Mesothelial cell of epicardium (in vitro differentiated cells): ENCODE measurements around the gene SAMD7. TPM values are rescaled to one million over a fixed set of nuclear protein-coding genes. Genes with fewer than 3 reads are reported as not detected.

ENCODE experiments used
- DNase-seq, 2 experiments: peaks; one replicate each; pipeline ENCODE4 v3.0.0; 2021; ENCODE audit warnings: low spot score in 2 of 2; ENCODE audit not compliant: unreplicated experiment in 2 of 2
- H3K27ac Mint-ChIP-seq: 2 replicates; pipeline ENCODE4 v1.8.0; 2021; ENCODE audit warnings: mixed read lengths
- H3K27me3 Mint-ChIP-seq: 2 replicates; pipeline ENCODE4 v1.8.0; 2021; ENCODE audit warnings: low read depth, mixed read lengths
- H3K36me3 Mint-ChIP-seq: 2 replicates; pipeline ENCODE4 v1.8.0; 2021; ENCODE audit warnings: mixed read lengths
- H3K4me1 Mint-ChIP-seq: 2 replicates; pipeline ENCODE4 v1.8.0; 2021; ENCODE audit warnings: mixed read lengths
- H3K4me3 Mint-ChIP-seq: 2 replicates; pipeline ENCODE4 v1.8.0; 2021; ENCODE audit warnings: mild to moderate bottlenecking, moderate library complexity, mixed read lengths
- H3K9me3 Mint-ChIP-seq: 2 replicates; pipeline ENCODE4 v1.8.0; 2021; ENCODE audit warnings: mixed read lengths
- total RNA-seq: library from RNA; stranded (reverse); gene quantifications from 3 replicates; pipeline ENCODE4 v1.2.1, GENCODE V29; 2021
- TF ChIP-seq, protein P1 (sequence below): fragments of 200-600 bp; sonication (generic); IDR thresholded peaks from one replicate; pipeline ENCODE4 v1.5.0; 2021; ENCODE audit warnings: antibody characterized with exemption; ENCODE audit not compliant: unreplicated experiment

SAMD7 gene
- total RNA-seq, 1 donor from 2014 or later, result not detected

DNA sequence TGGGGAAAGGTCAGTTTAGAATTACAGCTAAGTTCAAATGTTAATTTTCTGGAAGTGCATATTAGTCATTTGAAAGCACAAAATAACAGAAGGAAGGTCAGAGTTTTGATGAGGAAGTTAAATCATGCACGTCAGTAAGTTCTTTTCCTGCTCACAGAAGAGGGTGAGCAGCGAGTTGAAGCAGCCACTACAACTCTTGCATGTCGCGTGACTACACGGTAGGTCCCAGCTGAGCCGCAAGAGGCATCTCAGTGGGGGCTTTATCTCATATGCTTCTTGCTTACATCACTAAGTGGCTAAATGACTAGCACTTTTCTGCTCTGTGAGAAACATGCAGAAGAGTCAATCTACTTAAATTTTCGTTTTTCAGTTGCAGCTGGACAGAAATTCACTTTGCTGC lies 33.9 kb downstream of the SAMD7 start:
- H3K9me3 Mint-ChIP-seq, result peaks cover 3% of the 10 kb centered on the region
- H3K4me1 Mint-ChIP-seq, result peaks cover 9% of the 10 kb centered on the region
- no peaks in the 10 kb centered on the region for H3K36me3 Mint-ChIP-seq
- TF ChIP-seq, protein P1, sequence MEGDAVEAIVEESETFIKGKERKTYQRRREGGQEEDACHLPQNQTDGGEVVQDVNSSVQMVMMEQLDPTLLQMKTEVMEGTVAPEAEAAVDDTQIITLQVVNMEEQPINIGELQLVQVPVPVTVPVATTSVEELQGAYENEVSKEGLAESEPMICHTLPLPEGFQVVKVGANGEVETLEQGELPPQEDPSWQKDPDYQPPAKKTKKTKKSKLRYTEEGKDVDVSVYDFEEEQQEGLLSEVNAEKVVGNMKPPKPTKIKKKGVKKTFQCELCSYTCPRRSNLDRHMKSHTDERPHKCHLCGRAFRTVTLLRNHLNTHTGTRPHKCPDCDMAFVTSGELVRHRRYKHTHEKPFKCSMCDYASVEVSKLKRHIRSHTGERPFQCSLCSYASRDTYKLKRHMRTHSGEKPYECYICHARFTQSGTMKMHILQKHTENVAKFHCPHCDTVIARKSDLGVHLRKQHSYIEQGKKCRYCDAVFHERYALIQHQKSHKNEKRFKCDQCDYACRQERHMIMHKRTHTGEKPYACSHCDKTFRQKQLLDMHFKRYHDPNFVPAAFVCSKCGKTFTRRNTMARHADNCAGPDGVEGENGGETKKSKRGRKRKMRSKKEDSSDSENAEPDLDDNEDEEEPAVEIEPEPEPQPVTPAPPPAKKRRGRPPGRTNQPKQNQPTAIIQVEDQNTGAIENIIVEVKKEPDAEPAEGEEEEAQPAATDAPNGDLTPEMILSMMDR, result no peak
- H3K27me3 Mint-ChIP-seq, result peaks cover 11% of the 10 kb centered on the region
- no peak overlapping the region for H3K27ac Mint-ChIP-seq
- no peak for DNase-seq
- H3K4me3 Mint-ChIP-seq, result no peak overlapping the region

DNA sequence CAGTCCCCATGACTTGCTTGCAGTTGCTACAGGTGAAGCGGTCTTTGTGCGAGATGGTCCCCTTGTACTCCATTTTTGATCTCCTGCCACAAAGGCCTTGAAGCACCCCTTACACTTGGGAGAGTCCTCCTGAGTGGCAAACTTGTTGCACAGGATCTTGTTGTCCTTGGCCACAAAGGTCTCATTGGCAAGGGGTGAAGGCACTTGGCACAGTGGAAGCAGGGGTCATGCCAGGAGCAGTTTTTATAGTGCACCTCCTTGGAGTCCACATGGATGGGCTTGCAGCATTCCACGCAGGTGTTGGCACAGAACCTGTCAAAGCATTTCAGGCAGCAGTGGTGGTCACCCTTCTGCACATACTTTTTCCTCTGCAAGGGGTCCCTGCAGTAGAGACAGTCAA lies 35.0 kb downstream of the SAMD7 start:
- Mint-ChIP-seq H3K4me3 (no peak overlapping the region), H3K27me3 (peaks cover 6% of the 10 kb centered on the region), H3K4me1 (peaks cover 9% of the 10 kb centered on the region), H3K27ac (no peak overlapping the region), H3K36me3 (no peaks in the 10 kb centered on the region), H3K9me3 (peaks cover 3% of the 10 kb centered on the region)
- TF ChIP-seq, protein P1, result no peak
- no peak for DNase-seq

DNA sequence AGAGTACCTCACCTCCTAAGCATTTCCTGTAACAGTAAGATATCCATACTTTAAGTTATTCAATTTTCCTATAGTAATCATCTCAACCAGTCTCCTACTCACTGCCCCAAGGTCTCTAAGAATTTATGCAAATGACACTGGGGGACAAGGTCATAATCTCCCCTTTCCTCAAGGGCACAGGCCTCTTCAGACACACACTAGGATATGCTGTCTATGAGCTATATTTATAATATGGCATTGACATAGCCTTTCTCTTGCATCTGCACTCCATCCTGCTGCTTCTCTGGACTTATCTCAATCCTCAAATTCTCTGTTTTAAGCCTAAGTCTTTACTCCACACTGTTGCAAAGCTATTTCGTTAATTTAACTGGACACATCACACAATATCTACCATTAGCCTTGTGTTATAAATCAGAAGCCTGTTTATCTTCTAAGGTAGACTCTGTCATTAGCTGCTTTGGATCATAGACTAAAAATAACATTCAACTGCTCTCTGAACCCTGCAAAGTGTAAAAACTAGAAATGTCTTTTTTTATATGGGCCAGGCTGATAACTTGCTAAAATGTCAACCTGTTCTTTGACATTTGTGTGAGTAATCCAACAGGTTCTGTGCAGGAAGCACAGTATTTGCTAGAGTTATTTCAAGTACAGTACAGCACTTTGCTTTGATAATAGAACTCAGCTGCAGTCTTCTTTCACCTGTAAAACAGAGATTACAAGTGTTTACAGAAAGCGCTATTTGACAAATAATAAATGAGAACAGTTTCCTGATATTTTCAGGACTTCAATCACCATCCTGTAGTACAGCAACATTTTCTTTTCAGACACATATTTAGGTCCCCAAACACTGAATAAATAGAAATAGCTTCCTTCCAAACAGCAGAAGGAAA lies 37.4 kb downstream of the SAMD7 start:
- H3K27ac Mint-ChIP-seq, result no peak overlapping the region
- DNase-seq, result no peak
- TF ChIP-seq, protein P1, result no peak
- peaks cover 9% of the 10 kb centered on the region for H3K4me1 Mint-ChIP-seq
- H3K4me3 Mint-ChIP-seq, result no peak overlapping the region
- peaks cover 8% of the 10 kb centered on the region for H3K27me3 Mint-ChIP-seq
- peaks cover 9% of the 10 kb centered on the region for H3K9me3 Mint-ChIP-seq
- H3K36me3 Mint-ChIP-seq, result no peaks in the 10 kb centered on the region

DNA sequence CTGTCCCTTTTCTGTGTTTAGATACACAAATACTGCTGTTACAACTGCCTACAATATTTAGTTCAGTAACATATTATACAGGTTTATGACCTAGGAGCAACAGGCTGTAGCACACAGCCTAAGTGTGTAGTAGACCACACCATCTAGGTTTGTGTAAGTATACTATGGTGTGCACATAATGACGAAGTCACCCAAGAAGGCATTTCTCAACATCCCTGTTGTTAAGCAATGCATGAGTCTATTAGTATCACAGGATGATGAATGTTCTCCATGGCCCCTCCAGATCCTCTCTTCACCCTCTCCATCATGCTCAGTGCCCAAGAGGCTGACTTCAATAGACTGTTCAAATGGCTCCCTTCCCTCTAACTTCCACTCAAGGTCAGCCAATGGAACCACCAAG lies 40.7 kb downstream of the SAMD7 start:
- DNase-seq, result no peak
- Mint-ChIP-seq H3K36me3 (no peaks in the 10 kb centered on the region), H3K4me3 (no peak overlapping the region), H3K9me3 (peaks cover 9% of the 10 kb centered on the region), H3K27ac (no peak overlapping the region), H3K27me3 (peaks cover 19% of the 10 kb centered on the region), H3K4me1 (peaks cover 9% of the 10 kb centered on the region)
- TF ChIP-seq, protein P1, result no peak

DNA sequence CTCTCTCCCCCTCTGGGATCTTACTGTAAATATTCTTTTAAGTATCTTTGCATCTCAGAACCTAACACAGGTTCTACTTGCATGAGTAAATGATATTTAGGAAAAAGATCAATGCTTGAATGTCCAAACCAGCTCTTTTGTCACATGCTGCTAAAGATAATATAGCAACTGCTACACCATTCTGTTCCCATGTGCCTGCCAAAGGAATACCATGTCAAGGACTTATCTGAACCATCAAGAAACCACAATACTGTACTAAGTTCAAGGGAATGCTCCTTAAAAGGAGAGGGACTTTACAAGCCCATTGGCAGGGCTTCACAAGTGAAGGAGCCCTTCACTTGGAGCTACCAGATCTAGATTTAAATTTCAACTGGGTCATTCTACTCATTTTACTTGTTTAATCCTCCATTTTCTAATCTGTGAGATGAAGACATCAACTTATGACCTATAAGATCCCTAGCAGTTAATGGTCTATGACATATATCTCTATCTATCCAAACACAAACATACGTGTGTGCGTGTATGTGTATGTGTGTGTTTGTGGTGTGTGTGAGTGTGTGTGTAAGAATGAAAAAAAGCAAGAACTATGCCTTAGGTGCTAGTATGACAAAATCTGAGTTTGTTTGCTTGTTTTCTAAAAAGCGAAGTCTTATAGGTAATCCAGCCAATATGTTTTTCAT lies 42.2 kb downstream of the SAMD7 start:
- TF ChIP-seq, protein P1, result no peak
- Mint-ChIP-seq H3K4me1 (peaks cover 7% of the 10 kb centered on the region), H3K27me3 (peaks cover 27% of the 10 kb centered on the region), H3K9me3 (peaks cover 9% of the 10 kb centered on the region), H3K4me3 (no peak overlapping the region), H3K36me3 (no peaks in the 10 kb centered on the region), H3K27ac (no peak overlapping the region)
- DNase-seq, result no peak
